ENCODE results near the gene PRAME.

- TF ChIP-seq, protein P1, sequence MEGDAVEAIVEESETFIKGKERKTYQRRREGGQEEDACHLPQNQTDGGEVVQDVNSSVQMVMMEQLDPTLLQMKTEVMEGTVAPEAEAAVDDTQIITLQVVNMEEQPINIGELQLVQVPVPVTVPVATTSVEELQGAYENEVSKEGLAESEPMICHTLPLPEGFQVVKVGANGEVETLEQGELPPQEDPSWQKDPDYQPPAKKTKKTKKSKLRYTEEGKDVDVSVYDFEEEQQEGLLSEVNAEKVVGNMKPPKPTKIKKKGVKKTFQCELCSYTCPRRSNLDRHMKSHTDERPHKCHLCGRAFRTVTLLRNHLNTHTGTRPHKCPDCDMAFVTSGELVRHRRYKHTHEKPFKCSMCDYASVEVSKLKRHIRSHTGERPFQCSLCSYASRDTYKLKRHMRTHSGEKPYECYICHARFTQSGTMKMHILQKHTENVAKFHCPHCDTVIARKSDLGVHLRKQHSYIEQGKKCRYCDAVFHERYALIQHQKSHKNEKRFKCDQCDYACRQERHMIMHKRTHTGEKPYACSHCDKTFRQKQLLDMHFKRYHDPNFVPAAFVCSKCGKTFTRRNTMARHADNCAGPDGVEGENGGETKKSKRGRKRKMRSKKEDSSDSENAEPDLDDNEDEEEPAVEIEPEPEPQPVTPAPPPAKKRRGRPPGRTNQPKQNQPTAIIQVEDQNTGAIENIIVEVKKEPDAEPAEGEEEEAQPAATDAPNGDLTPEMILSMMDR (IDR thresholded peaks at IDR 0.05) = no peak
- TF ChIP-seq POLR2A (IDR thresholded peaks at IDR 0.05) = no peak
Measured at GRCh38 chr22:22604326-22605073, 45.4 kb upstream of the PRAME start.

All from breast epithelium (tissue), 3 donors.